Sigmoid colon (tissue), 7 donors: ENCODE measurements around the gene SLC10A3. TPM values are rescaled to one million over a fixed set of nuclear protein-coding genes. Genes with fewer than 3 reads are reported as not detected.
A peak's percentile ranks its signal among the peaks of the same experiment; 100 is the strongest.

Experiments used
- DNase-seq: peaks from one replicate; pipeline ENCODE4 v3.0.0-alpha.2; 2019
- H3K27ac ChIP-seq, 4 donors: fragments of 200-600 bp; sonication (generic); one replicate each; pipeline ENCODE4 v1.5.1; 2016 to 2019; ENCODE audit warnings: mild to moderate bottlenecking in 1 of 4
- H3K27me3 ChIP-seq, 3 donors: fragments of 200-600 bp; sonication (generic); one replicate each; pipeline ENCODE4 v1.5.1; 2019; ENCODE audit warnings: mild to moderate bottlenecking in 1 of 3
- H3K36me3 ChIP-seq, 4 donors: fragments of 200-600 bp; sonication (generic); one replicate each; pipeline ENCODE4 v1.5.1; 2016 to 2019
- H3K4me1 ChIP-seq, 4 donors: fragments of 200-600 bp; sonication (generic); one replicate each; pipeline ENCODE4 v1.5.1; 2017 to 2019
- H3K4me3 ChIP-seq, 4 donors: fragments of 200-600 bp; sonication (generic); one replicate each; pipeline ENCODE4 v1.5.1; 2017 to 2019; ENCODE audit warnings: mild to moderate bottlenecking in 2 of 4, moderate library complexity in 1 of 4
- H3K9me3 ChIP-seq, 4 donors: fragments of 200-600 bp in 3 of 4; sonication (generic) in 3 of 4; one replicate each; pipeline versions ENCODE4 v1.5.1 to v1.6.1; 2013 to 2019
- EP300 ChIP-seq, 4 donors: sonication (generic); formaldehyde crosslinking; IDR thresholded peaks; one replicate each; pipeline ENCODE4 v1.6.1; 2017; ENCODE audit warnings: antibody characterized with exemption in 4 of 4
- POLR2A ChIP-seq, 2 donors: fragments of 450-650 bp; IDR thresholded peaks; one replicate each; pipeline ENCODE4 v1.6.1; 2016; ENCODE audit warnings: antibody characterized with exemption in 2 of 2, mild to moderate bottlenecking in 2 of 2, moderate library complexity in 2 of 2
- POLR2AphosphoS5 ChIP-seq, 4 donors: sonication (generic); formaldehyde crosslinking; IDR thresholded peaks; one replicate each; pipeline ENCODE4 v1.6.1; 2017; ENCODE audit warnings: antibody characterized with exemption in 4 of 4
- WGBS, 2 donors: extraction: QIAGEN DNeasy Blood & Tissue Kit; methylation state at CpG; one replicate each; pipeline ENCODE4 v1.1.7; 2013; 5-methylcytosine and 5-hydroxymethylcytosine counted together
- intact Hi-C: fragments of 100-400 bp; cut with DNase I; formaldehyde crosslinking; loops from one replicate; pipeline ENCODE4 v1.15.1; 2023
- polyA plus RNA-seq, 3 donors: library from polyadenylated mRNA; stranded (reverse); fragments of 200-250 nt; gene quantifications; one replicate each; pipeline ENCODE4 v1.2.3, GENCODE V29; 2013
- total RNA-seq, 4 donors: library from RNA; depleted of rRNA; stranded (reverse); fragments of >200 nt; gene quantifications; one replicate each; pipeline ENCODE4 v1.1.0, GENCODE V29; 2016
- TF ChIP-seq, protein P1 (sequence below), 4 experiments: fragments of 450-650 bp in 3 of 4; fragments of 200-600 bp in 1 of 4; IDR thresholded peaks; one replicate each; pipeline ENCODE4 v1.5.1; 2016 to 2019; ENCODE audit warnings: antibody characterized with exemption in 4 of 4, mild to moderate bottlenecking in 3 of 4, moderate library complexity in 2 of 4
- donor health status: healthy with polysubstance abuse.
- donor health status: Bipolar disorder and iron deficiency.
- donor health status: healthy.

The SLC10A3 gene
- total and polyA plus RNA-seq, 7 donors = 12.9 to 28.8 (median 18.6) TPM

DNA sequence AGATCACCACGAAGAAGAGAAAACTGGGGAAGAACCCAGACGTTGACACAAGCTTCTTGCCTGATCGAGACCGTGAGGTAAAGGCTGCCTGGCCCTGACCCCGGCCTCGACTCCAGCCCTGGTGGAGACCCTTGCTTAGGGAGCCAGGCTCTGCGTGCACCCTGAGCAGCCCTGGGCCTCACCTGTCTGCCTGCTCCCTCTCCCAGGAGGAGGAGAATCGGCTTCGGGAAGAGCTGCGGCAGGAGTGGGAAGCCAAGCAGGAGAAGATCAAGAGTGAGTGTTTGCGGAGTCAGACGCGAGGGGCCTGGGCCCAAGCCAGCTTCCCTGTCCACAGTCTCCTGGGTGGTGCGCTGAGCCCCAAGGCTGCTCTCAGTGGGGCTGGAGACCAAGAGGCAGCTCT lies 41.9 kb downstream of the SLC10A3 start:
- Histone ChIP-seq H3K27me3 (no peaks in the 10 kb centered on the region), H3K9me3 (no peaks in the 10 kb centered on the region), H3K4me1 (peaks cover 0 to 27% (median 16%) of the 10 kb centered on the region in 4 donors), H3K36me3 (peaks cover 5 to 34% (median 14%) of the 10 kb centered on the region in 4 donors), H3K4me3 (no peak overlapping the region), H3K27ac (no peak overlapping the region)
- DNase-seq = no peak
- intact Hi-C loops = no loop called here
- WGBS, 2 donors = 95% methylated on average over 14 of the region's 14 CpGs
- TF ChIP-seq POLR2AphosphoS5 (IDR thresholded peaks at IDR 0.05) = no peak
- TF ChIP-seq, protein P1, sequence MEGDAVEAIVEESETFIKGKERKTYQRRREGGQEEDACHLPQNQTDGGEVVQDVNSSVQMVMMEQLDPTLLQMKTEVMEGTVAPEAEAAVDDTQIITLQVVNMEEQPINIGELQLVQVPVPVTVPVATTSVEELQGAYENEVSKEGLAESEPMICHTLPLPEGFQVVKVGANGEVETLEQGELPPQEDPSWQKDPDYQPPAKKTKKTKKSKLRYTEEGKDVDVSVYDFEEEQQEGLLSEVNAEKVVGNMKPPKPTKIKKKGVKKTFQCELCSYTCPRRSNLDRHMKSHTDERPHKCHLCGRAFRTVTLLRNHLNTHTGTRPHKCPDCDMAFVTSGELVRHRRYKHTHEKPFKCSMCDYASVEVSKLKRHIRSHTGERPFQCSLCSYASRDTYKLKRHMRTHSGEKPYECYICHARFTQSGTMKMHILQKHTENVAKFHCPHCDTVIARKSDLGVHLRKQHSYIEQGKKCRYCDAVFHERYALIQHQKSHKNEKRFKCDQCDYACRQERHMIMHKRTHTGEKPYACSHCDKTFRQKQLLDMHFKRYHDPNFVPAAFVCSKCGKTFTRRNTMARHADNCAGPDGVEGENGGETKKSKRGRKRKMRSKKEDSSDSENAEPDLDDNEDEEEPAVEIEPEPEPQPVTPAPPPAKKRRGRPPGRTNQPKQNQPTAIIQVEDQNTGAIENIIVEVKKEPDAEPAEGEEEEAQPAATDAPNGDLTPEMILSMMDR (IDR thresholded peaks at IDR 0.05) = no peak
- no peak for TF ChIP-seq EP300 (IDR thresholded peaks at IDR 0.05)
- no peak for TF ChIP-seq POLR2A (IDR thresholded peaks at IDR 0.05)

DNA sequence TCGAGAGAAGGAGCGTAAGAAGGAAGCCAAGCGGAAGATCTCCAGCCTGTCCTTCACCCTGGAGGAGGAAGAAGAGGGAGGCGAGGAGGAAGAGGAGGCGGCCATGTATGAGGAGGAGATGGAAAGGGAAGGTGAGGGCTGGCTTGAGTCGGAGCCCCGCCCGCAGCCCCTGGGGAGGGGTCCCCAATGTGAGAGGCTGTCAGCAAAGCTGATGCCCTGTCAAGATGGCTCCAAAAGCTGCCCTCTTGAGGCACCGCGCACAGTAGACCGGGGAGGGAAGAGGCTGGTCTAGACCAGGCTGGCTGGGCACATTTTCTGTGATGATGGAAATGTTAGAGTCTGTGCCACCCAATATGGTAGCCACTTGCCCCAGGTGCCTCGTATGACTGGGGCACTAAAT lies 44.0 kb downstream of the SLC10A3 start:
- H3K9me3 ChIP-seq = no peaks in the 10 kb centered on the region
- intact Hi-C loops = no loop called here
- no peak for DNase-seq
- H3K27ac ChIP-seq = no peak overlapping the region
- peaks cover 8 to 48% (median 21%) of the 10 kb centered on the region in 4 donors for H3K36me3 ChIP-seq
- WGBS, 2 donors = 94 to 96% methylated on average over 12 of the region's 12 CpGs
- TF ChIP-seq, protein P1 (IDR thresholded peaks at IDR 0.05) = no peak
- no peak for TF ChIP-seq POLR2A (IDR thresholded peaks at IDR 0.05)
- TF ChIP-seq EP300 (IDR thresholded peaks at IDR 0.05) = no peak
- TF ChIP-seq POLR2AphosphoS5 (IDR thresholded peaks at IDR 0.05) = no peak
- H3K27me3 ChIP-seq = no peaks in the 10 kb centered on the region
- no peak overlapping the region for H3K4me3 ChIP-seq
- H3K4me1 ChIP-seq = peaks cover 0 to 30% (median 19%) of the 10 kb centered on the region in 4 donors

DNA sequence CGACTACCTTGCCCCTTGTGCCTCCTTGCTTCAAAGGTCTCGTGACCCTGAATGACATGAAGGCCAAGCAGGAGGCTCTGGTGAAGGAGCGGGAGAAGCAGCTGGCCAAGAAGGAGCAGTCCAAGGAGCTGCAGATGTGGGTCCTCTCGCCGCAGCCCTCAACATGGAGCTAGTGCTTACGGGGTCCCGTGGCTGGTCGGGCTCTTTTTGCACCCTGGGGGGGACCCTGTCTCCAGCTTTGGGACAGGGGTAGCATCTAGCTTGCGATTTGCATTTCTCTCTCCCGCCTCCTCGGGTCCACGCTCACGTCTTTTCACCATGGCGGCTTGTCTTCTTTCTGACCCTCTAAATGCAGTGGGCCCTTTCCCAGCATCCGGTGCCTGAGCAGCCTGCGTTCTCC lies 44.7 kb downstream of the SLC10A3 start:
- 96 to 97% methylated on average over 16 of the region's 16 CpGs for WGBS, 2 donors
- Histone ChIP-seq H3K27me3 (no peaks in the 10 kb centered on the region), H3K4me1 (peaks cover 0 to 30% (median 19%) of the 10 kb centered on the region in 4 donors), H3K4me3 (no peak overlapping the region), H3K9me3 (no peaks in the 10 kb centered on the region), H3K27ac (no peak overlapping the region), H3K36me3 (peaks cover 8 to 52% (median 26%) of the 10 kb centered on the region in 4 donors)
- intact Hi-C loops = no loop called here
- DNase-seq = no peak
- TF ChIP-seq POLR2A (IDR thresholded peaks at IDR 0.05) (no peak), POLR2AphosphoS5 (IDR thresholded peaks at IDR 0.05) (no peak), EP300 (IDR thresholded peaks at IDR 0.05) (no peak)
- TF ChIP-seq, protein P1 (IDR thresholded peaks at IDR 0.05) = no peak

DNA sequence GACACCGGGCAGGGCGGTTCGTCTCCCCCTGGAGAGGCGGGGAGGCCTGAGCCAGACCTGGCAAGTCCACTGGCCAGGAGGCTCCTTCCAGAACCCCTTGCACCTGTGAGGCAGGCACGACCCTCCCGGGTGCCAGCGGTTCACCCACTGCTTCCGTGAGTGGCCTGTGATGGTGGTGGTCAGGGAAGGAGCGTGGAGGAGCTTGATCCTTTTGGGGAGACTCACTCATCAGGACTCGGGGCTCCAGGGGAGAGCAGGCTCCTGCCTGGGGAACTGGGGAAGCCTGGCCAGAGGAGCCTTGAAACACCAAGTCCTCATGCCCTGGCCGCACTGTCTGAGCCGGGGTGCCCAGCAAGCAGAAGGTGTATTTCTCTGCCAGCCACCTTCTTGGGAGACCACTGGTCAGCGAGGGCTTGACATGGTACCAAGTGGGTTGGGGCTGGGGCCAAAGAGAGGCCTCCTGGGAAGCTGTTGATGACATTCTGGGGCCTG lies 45.6 kb downstream of the SLC10A3 start:
- Histone ChIP-seq H3K4me1 (peaks cover 0 to 30% (median 19%) of the 10 kb centered on the region in 4 donors), H3K36me3 (peaks cover 8 to 52% (median 28%) of the 10 kb centered on the region in 4 donors), H3K27ac (peak overlapping the region; percentile 87 to 89 (median 88)), H3K27me3 (no peaks in the 10 kb centered on the region), H3K4me3 (peak overlapping the region; percentile 39 to 62 (median 60)), H3K9me3 (no peaks in the 10 kb centered on the region)
- 36 to 69% methylated on average over 13 of the region's 13 CpGs for WGBS, 2 donors
- intact Hi-C loops = no loop called here
- TF ChIP-seq, protein P1 (IDR thresholded peaks at IDR 0.05) = no peak
- TF ChIP-seq EP300 (IDR thresholded peaks at IDR 0.05) = no peak
- no peak for DNase-seq
